AG10803 (cell line): ENCODE results near the gene GSTO2.

Experiments used
- DNase-seq: peaks from one replicate; pipeline ENCODE4 v3.0.0; 2010; ENCODE audit warnings: low read depth
- H3K4me3 ChIP-seq: 2 replicates; pipeline ENCODE4 v1.5.1; 2011; ENCODE audit warnings: mild to moderate bottlenecking, low read length, control low read depth
- CTCF ChIP-seq: conservative IDR thresholded peaks from 2 replicates; pipeline ENCODE4 v1.5.1; 2011; ENCODE audit warnings: mild to moderate bottlenecking, low read length, control low read depth, inconsistent platforms

Gene GSTO2

GRCh38 chr10:104281694-104282093, 12.7 kb downstream of the GSTO2 start:
- H3K4me3 ChIP-seq, result no peak overlapping the region
- no peak for DNase-seq
- no peak for TF ChIP-seq CTCF

- no peak for DNase-seq
- no peak for TF ChIP-seq CTCF
- no peak overlapping the region for H3K4me3 ChIP-seq
Observed at GRCh38 chr10:104284846-104285245, 15.9 kb downstream of the GSTO2 start.

- no peak for DNase-seq
- no peak for TF ChIP-seq CTCF
- no peak overlapping the region for H3K4me3 ChIP-seq
Observed at GRCh38 chr10:104286939-104287338, 18.0 kb downstream of the GSTO2 start.

- TF ChIP-seq CTCF, result no peak
- no peak for DNase-seq
- no peak overlapping the region for H3K4me3 ChIP-seq
Observed at GRCh38 chr10:104288355-104288754, 19.4 kb downstream of the GSTO2 start.

GRCh38 chr10:104291439-104291951, 22.5 kb downstream of the GSTO2 start:
- peak; percentile 99 for TF ChIP-seq CTCF
- DNase-seq, result peak; percentile 85
- no peak overlapping the region for H3K4me3 ChIP-seq

GRCh38 chr10:104293011-104293410, 24.0 kb downstream of the GSTO2 start:
- no peak overlapping the region for H3K4me3 ChIP-seq
- no peak for TF ChIP-seq CTCF
- DNase-seq, result no peak

- no peak overlapping the region for H3K4me3 ChIP-seq
- TF ChIP-seq CTCF, result no peak
- no peak for DNase-seq
Observed at GRCh38 chr10:104293781-104294321, 24.9 kb downstream of the GSTO2 start.
